Adrenal gland (tissue), 12 donors: ENCODE measurements around the gene TEDDM1. TPM values are rescaled to one million over a fixed set of nuclear protein-coding genes. Genes with fewer than 3 reads are reported as not detected.

Experiments
- DNase-seq, 7 donors: peaks; one replicate each; pipeline ENCODE4 v3.0.0-alpha.2; 2019 to 2020
- H3K27ac ChIP-seq, 5 donors: fragments of 200-600 bp; sonication (generic) in 4 of 5; 1 replicate in 3 of 5; 2 replicates in 2 of 5; pipeline versions ENCODE4 v1.5.1 to v1.8.0; 2016 to 2020; ENCODE audit warnings: mild to moderate bottlenecking in 1 of 5
- H3K27me3 ChIP-seq: fragments of 200-600 bp; 2 replicates; pipeline ENCODE4 v1.8.0; 2021
- H3K36me3 ChIP-seq, 2 donors: fragments of 200-600 bp; replicated peaks in 1 of 2; 1 replicate in 1 of 2; 2 replicates in 1 of 2; pipeline versions ENCODE4 v1.5.1 to v1.8.0; 2018 to 2022
- H3K4me1 ChIP-seq, 2 donors: fragments of 200-600 bp; replicated peaks in 1 of 2; 1 replicate in 1 of 2; 2 replicates in 1 of 2; pipeline versions ENCODE4 v1.5.1 to v1.8.0; 2018 to 2021
- H3K4me3 ChIP-seq, 4 donors: fragments of 200-600 bp; sonication (generic) in 3 of 4; one replicate each; pipeline ENCODE4 v1.5.1; 2016 to 2018
- H3K9me3 ChIP-seq, 3 donors: fragments of 200-600 bp; sonication (generic) in 1 of 3; replicated peaks in 1 of 3; 1 replicate in 2 of 3; 2 replicates in 1 of 3; pipeline versions ENCODE4 v1.5.1 to v1.8.0; 2016 to 2021
- CTCF ChIP-seq, 6 experiments: fragments of 450-650 bp in 4 of 6; fragments of 200-600 bp in 2 of 6; sonication (generic) in 1 of 6; IDR thresholded peaks; 1 replicate in 5 of 6; 2 replicates in 1 of 6; pipeline versions ENCODE4 v1.5.1 to v1.8.0; 2016 to 2021; ENCODE audit warnings: antibody characterized with exemption in 6 of 6, mild to moderate bottlenecking in 2 of 6, moderate library complexity in 1 of 6
- POLR2A ChIP-seq, 2 donors: fragments of 450-650 bp; IDR thresholded peaks; one replicate each; pipeline ENCODE4 v1.6.1; 2017; ENCODE audit warnings: antibody characterized with exemption in 2 of 2, mild to moderate bottlenecking in 2 of 2, moderate library complexity in 1 of 2
- WGBS, 4 donors: extraction: QIAGEN DNeasy Blood & Tissue Kit in 2 of 4; methylation state at CpG; one replicate each; pipeline versions ENCODE4 v1.1.5 to v1.1.7; 2013 to 2017; 5-methylcytosine and 5-hydroxymethylcytosine counted together
- intact Hi-C, 2 donors: fragments of 100-400 bp; cut with DNase I; formaldehyde crosslinking; loops; one replicate each; pipeline versions ENCODE4 v1.14.1 to v1.15.0; 2022 to 2023
- polyA plus RNA-seq, 3 donors: library from polyadenylated mRNA; stranded (reverse); fragments of 200-250 nt in 2 of 3; fragments of 350-450 nt in 1 of 3; fragmentation: Illumina TruSeq in 1 of 3; extraction: RNeasy Lipid Tissue Mini Kit (QIAGEN cat#74804) in 1 of 3; gene quantifications; one replicate each; pipeline ENCODE4 v1.2.3, GENCODE V29; 2013 to 2014
- total RNA-seq, 9 donors: library from RNA; depleted of rRNA in 4 of 9; stranded (reverse); fragments of >200 nt in 4 of 9; fragments of 120-200 nt in 1 of 9; fragmentation: NEBNext Ultra II Directional in 1 of 9; extraction: Animal tissue kit (Norgen Biotek cat#: 25700) in 1 of 9; gene quantifications; one replicate each; pipeline versions ENCODE4 v1.1.0 to v1.2.4, GENCODE V29; 2013 to 2023
- donor health status: healthy with polysubstance abuse.
- donor health status: Bipolar disorder and iron deficiency.
- donor health status: DM: yes; HTN: yes; CAD: no.
- donor health status: DM: no; HTN: no; CAD: no.
- donor health status: DM: no; HTN: no; CAD: no.
- donor health status: DM: yes; HTN: yes; CAD: no.

The TEDDM1 gene
- total and polyA plus RNA-seq, 12 donors = not detected

- no peak overlapping the region for H3K4me3 ChIP-seq
- TF ChIP-seq CTCF (IDR thresholded peaks at IDR 0.05) (no peak), POLR2A (IDR thresholded peaks at IDR 0.05) (no peak)
- DNase-seq = no peak
- intact Hi-C loops = loop anchor here (2.0 to 10.0 kb wide), 4 partner anchors 253 to 911 kb away; partner anchors contain the start of gene CACNA1E (in 1 of the 2)
- H3K27me3 ChIP-seq = no peaks in the 10 kb centered on the region
- no peaks in the 10 kb centered on the region for H3K36me3 ChIP-seq
- 79 to 87% (median 86%) methylated on average over 3 of the region's 3 CpGs for whole genome bisulfite sequencing, 4 donors
- H3K27ac ChIP-seq = peak overlapping the region in 1 of 5 donors; percentile 1
- H3K9me3 ChIP-seq = no peaks in the 10 kb centered on the region
- peaks cover 0 to 7% of the 10 kb centered on the region in 2 donors for H3K4me1 ChIP-seq
These were observed 4.6 kb downstream of the TEDDM1 start for GRCh38 chr1:182395906-182396305.

GRCh38 chr1:182394055-182394775, 6.3 kb downstream of the TEDDM1 start:
- WGBS, 4 donors = 63 to 95% (median 67%) methylated on average over 5 of the region's 5 CpGs
- H3K27ac ChIP-seq = peak overlapping the region in 3 of 5 donors; percentile 37 to 71 (median 45)
- intact Hi-C loops = loop anchor here in 1 of 2 donors (10.0 kb wide), 1 partner anchor 909 kb away; the partner anchor contains the start of gene CACNA1E
- peaks cover 5 to 14% of the 10 kb centered on the region in 2 donors for H3K4me1 ChIP-seq
- H3K4me3 ChIP-seq = no peak overlapping the region
- H3K36me3 ChIP-seq = no peaks in the 10 kb centered on the region
- TF ChIP-seq CTCF (IDR thresholded peaks at IDR 0.05) (no peak), POLR2A (IDR thresholded peaks at IDR 0.05) (no peak)
- H3K27me3 ChIP-seq = no peaks in the 10 kb centered on the region
- DNase-seq = peak in 1 of 7 donors; percentile 19
- no peaks in the 10 kb centered on the region for H3K9me3 ChIP-seq

- intact Hi-C loops = loop anchor here in 1 of 2 donors (10.0 kb wide), 1 partner anchor 908 kb away; the partner anchor contains the start of gene CACNA1E
- no peaks in the 10 kb centered on the region for H3K9me3 ChIP-seq
- H3K4me3 ChIP-seq = peak overlapping the region; percentile 23 to 96 (median 60)
- 15 to 27% (median 17%) methylated on average over 23 to 47 of the region's 47 CpGs for WGBS, 4 donors
- peaks cover 0 to 12% of the 10 kb centered on the region in 2 donors for H3K36me3 ChIP-seq
- H3K27ac ChIP-seq = peak overlapping the region; percentile 82 to 98 (median 94)
- peaks cover 5 to 27% of the 10 kb centered on the region in 2 donors for H3K4me1 ChIP-seq
- H3K27me3 ChIP-seq = no peaks in the 10 kb centered on the region
- peak in 3 of 7 donors; percentile 43 to 51 (median 50) for DNase-seq
- TF ChIP-seq POLR2A (IDR thresholded peaks at IDR 0.05) = no peak
- no peak for TF ChIP-seq CTCF (IDR thresholded peaks at IDR 0.05)
These were observed 8.1 kb downstream of the TEDDM1 start for GRCh38 chr1:182392050-182393028.
